Mesendoderm (in vitro differentiated cells): ENCODE data around the gene NCOA1.
"Not testable (repeated sequence)": the region's sequence is repeated elsewhere in the genome, so short reads cannot be mapped to it uniquely, and the experiment has no call there.

Experiments used
- DNase-seq: peaks from one replicate; pipeline ENCODE4 v3.0.0; 2013
- H2AK5ac ChIP-seq: 2 replicates; pipeline ENCODE4 v1.6.1; 2013; ENCODE audit warnings: low read length, inconsistent platforms
- H2BK120ac ChIP-seq: 2 replicates; pipeline ENCODE4 v1.6.1; 2013; ENCODE audit warnings: low read depth, mild to moderate bottlenecking, low read length, moderate library complexity, mixed read lengths
- H2BK15ac ChIP-seq: replicated peaks from 2 replicates; pipeline ENCODE4 v1.6.1; 2013; ENCODE audit warnings: low read depth, mild to moderate bottlenecking, moderate library complexity
- H2BK5ac ChIP-seq: 2 replicates; pipeline ENCODE4 v1.6.1; 2013; ENCODE audit warnings: low read length, inconsistent platforms
- H3K18ac ChIP-seq: 2 replicates; pipeline ENCODE4 v1.6.1; 2013; ENCODE audit warnings: mild to moderate bottlenecking, low read length, mixed read lengths
- H3K23ac ChIP-seq: one replicate; pipeline ENCODE4 v1.6.1; 2013; ENCODE audit warnings: low read length
- H3K27ac ChIP-seq: 2 replicates; pipeline ENCODE4 v1.5.1; 2013; ENCODE audit warnings: low read depth, mild to moderate bottlenecking, inconsistent platforms, low read length, moderate library complexity
- H3K27me3 ChIP-seq: 2 replicates; pipeline ENCODE4 v1.6.1; 2013; ENCODE audit warnings: low read length, control low read depth, mild to moderate bottlenecking, inconsistent platforms; ENCODE audit not compliant: insufficient read depth, poor library complexity
- H3K36me3 ChIP-seq: 2 replicates; pipeline ENCODE4 v1.6.1; 2013; ENCODE audit warnings: low read length, inconsistent platforms; ENCODE audit not compliant: control insufficient read depth, insufficient read depth
- H3K4ac ChIP-seq: one replicate; pipeline ENCODE4 v1.6.1; 2013; ENCODE audit warnings: low read depth, mild to moderate bottlenecking, low read length, moderate library complexity
- H3K4me1 ChIP-seq: 2 replicates; pipeline ENCODE4 v1.6.1; 2013; ENCODE audit warnings: low read depth, low read length, inconsistent platforms; ENCODE audit not compliant: control insufficient read depth
- H3K4me2 ChIP-seq: 2 replicates; pipeline ENCODE4 v1.6.1; 2013; ENCODE audit warnings: low read length
- H3K4me3 ChIP-seq: 2 replicates; pipeline ENCODE4 v1.5.1; 2013; ENCODE audit warnings: mild to moderate bottlenecking, low read length
- H3K56ac ChIP-seq: one replicate; pipeline ENCODE4 v1.6.1; 2013; ENCODE audit warnings: low read length
- H3K79me1 ChIP-seq: 2 replicates; pipeline ENCODE4 v1.6.1; 2013; ENCODE audit warnings: low read length, inconsistent platforms
- H3K79me2 ChIP-seq: 2 replicates; pipeline ENCODE4 v1.6.1; 2013; ENCODE audit warnings: mild to moderate bottlenecking, low read length; ENCODE audit not compliant: control insufficient read depth, insufficient read depth
- H3K9ac ChIP-seq: 2 replicates; pipeline ENCODE4 v1.6.1; 2013; ENCODE audit warnings: low read length, inconsistent platforms
- H4K5ac ChIP-seq: one replicate; pipeline ENCODE4 v1.6.1; 2013; ENCODE audit warnings: low read length
- H4K8ac ChIP-seq: one replicate; pipeline ENCODE4 v1.6.1; 2013; ENCODE audit warnings: low read depth, mild to moderate bottlenecking, control low read depth, low read length, moderate library complexity
- WGBS: extraction: QIAGEN DNeasy Blood & Tissue Kit; methylation state at CpG from one replicate; pipeline ENCODE4 v1.1.7; 2013; ENCODE audit warnings: low lambda C conversion rate, missing lambda C conversion rate; ENCODE audit not compliant: insufficient coverage; ENCODE audit errors: extremely low coverage; 5-methylcytosine and 5-hydroxymethylcytosine counted together

NCOA1 gene

DNA sequence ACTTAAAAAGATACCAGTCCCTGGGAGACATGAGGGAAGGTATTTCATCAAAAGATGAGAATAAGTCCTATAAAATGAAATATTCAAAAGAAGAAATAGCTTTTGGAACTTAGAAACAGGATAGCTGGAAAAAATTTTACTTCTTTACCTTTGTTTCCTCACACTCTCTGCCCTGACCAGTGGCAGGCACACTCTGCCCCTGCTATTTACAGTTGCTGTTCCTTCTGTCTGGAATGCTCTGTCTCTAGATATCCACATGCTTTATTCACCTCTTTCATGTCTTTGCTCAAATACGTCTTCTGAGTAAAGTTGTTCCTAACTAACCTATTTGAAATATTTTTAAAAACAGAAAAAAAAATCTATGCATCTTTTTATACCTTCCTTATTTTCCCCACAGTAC is 176.5 kb downstream of the NCOA1 start:
- Histone ChIP-seq H2BK120ac (no peak overlapping the region), H3K4me2 (no peak overlapping the region), H3K79me1 (no peaks in the 10 kb centered on the region), H3K27ac (no peak overlapping the region), H3K27me3 (no peaks in the 10 kb centered on the region), H2BK5ac (no peak overlapping the region), H3K18ac (no peak overlapping the region), H3K4ac (no peak overlapping the region), H2AK5ac (no peak overlapping the region), H3K23ac (no peak overlapping the region), H3K79me2 (no peaks in the 10 kb centered on the region), H4K5ac (no peak overlapping the region), H2BK15ac (no peak overlapping the region), H4K8ac (no peak overlapping the region), H3K56ac (no peak overlapping the region), H3K9ac (no peak overlapping the region), H3K4me3 (no peak overlapping the region), H3K4me1 (no peaks in the 10 kb centered on the region), H3K36me3 (no peaks in the 10 kb centered on the region)
- no CpG with 5 or more reads among the region's 1 CpG for WGBS
- no peak for DNase-seq

DNA sequence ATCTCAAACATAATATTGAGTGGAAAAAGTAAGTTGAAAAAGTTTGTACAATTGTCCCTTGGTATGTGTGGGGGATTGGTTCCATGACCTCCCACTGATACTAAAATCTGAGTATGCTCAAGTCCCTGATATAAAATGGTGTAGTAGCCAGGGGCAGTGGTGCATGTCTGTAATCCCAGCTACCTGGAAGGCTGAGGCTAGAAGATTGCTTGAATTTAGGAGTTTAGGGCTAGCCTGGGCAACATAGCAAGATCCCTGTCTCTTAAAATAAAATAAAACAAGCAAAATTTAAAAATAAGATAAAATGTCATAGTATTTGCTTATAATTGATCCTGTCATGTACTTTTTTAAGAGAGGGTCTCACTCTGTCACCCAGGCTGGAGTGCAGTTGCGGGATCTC is 180.2 kb downstream of the NCOA1 start:
- H2BK120ac ChIP-seq: no peak overlapping the region
- H3K36me3 ChIP-seq: no peaks in the 10 kb centered on the region
- no peak overlapping the region for H3K18ac ChIP-seq
- no CpG with 5 or more reads among the region's 1 CpG for WGBS
- no peak overlapping the region for H4K5ac ChIP-seq
- no peak overlapping the region for H3K4me3 ChIP-seq
- H3K23ac ChIP-seq: no peak overlapping the region
- no peak overlapping the region for H3K4ac ChIP-seq
- H2BK5ac ChIP-seq: no peak overlapping the region
- H2AK5ac ChIP-seq: no peak overlapping the region
- no peak overlapping the region for H3K56ac ChIP-seq
- H3K79me2 ChIP-seq: no peaks in the 10 kb centered on the region
- no peak for DNase-seq
- no peak overlapping the region for H3K9ac ChIP-seq
- no peak overlapping the region for H4K8ac ChIP-seq
- H3K79me1 ChIP-seq: no peaks in the 10 kb centered on the region
- H3K27me3 ChIP-seq: no peaks in the 10 kb centered on the region
- no peak overlapping the region for H3K27ac ChIP-seq
- no peak overlapping the region for H3K4me2 ChIP-seq
- H2BK15ac ChIP-seq: no peak overlapping the region
- no peaks in the 10 kb centered on the region for H3K4me1 ChIP-seq

DNA sequence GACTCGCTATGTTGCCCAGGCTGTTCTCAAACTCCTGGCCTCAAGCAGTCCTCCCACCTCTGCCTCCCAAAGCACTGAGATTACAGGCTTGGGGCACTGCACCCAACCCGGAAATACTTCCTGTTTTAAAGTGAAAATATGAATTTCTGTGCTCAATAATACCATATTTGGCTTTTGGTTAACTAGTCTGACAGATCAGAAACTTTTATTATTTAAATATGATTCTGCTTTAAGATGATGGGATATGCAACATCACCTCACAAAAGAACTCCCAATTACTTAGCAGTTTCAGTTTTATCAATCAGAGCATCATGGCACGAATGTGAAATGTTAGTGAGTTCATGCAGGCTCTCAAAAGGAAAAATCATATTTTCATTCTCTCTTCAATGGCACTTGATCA is 181.5 kb downstream of the NCOA1 start:
- Histone ChIP-seq H3K4me1 (no peaks in the 10 kb centered on the region), H3K36me3 (no peaks in the 10 kb centered on the region), H3K56ac (no peak overlapping the region), H3K27me3 (no peaks in the 10 kb centered on the region), H3K4me2 (no peak overlapping the region), H2AK5ac (no peak overlapping the region), H4K8ac (no peak overlapping the region), H2BK5ac (no peak overlapping the region), H2BK120ac (no peak overlapping the region), H3K23ac (no peak overlapping the region), H3K4ac (no peak overlapping the region), H4K5ac (no peak overlapping the region), H3K79me1 (no peaks in the 10 kb centered on the region), H3K79me2 (no peaks in the 10 kb centered on the region), H3K9ac (no peak overlapping the region), H3K18ac (no peak overlapping the region), H3K4me3 (no peak overlapping the region), H2BK15ac (no peak overlapping the region), H3K27ac (no peak overlapping the region)
- no peak for DNase-seq
- no CpG with 5 or more reads among the region's 3 CpGs for WGBS

DNA sequence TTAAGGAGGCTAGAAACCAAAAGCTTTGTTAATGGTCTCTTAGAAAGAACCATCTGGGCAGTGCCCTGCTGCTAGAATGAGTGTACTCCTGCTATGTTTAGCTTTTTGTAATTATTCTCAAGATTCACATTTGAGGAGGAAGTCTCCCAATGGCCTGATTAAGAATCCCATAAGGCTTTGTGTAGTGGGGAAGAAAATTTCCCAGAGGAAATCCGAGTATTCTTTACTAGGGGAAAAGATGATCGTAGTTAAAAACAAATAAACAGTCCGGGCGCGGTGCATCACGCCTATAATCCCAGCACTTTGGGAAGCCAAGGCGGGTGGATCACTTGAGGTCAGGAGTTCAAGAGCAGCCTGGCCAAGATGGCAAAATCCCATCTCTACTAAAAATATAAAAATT is 184.3 kb downstream of the NCOA1 start:
- WGBS: no CpG with 5 or more reads among the region's 7 CpGs
- no peak overlapping the region for H2BK5ac ChIP-seq
- no peak overlapping the region for H4K5ac ChIP-seq

DNA sequence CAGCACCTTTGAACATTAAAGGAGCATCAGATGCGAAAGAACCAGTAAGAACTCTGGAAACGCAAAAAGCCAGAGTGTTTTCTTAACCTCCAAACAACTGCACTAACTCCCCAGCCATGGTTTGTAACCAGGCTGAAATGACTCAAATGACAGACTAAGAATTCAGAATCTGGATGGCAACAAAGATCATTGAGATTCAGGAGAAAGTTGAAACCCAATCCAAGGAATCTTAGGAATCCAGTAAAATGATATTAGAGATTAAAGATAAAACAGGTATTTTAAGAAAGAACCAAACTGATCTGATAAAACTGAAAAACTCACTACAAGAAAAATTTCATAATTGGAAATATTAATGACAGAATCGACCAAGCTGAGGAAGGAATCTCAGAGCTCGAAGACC is 185.4 kb downstream of the NCOA1 start:
- no peak overlapping the region for H4K8ac ChIP-seq
- no peaks in the 10 kb centered on the region for H3K4me1 ChIP-seq
- H2BK120ac ChIP-seq: no peak overlapping the region
- no peak overlapping the region for H2BK15ac ChIP-seq
- H3K9ac ChIP-seq: no peak overlapping the region
- no peak overlapping the region for H4K5ac ChIP-seq
- no peak overlapping the region for H2AK5ac ChIP-seq
- H3K56ac ChIP-seq: no peak overlapping the region
- no peak overlapping the region for H3K4ac ChIP-seq
- no peak overlapping the region for H3K23ac ChIP-seq
- WGBS: no CpG with 5 or more reads among the region's 4 CpGs
- DNase-seq: no peak
- no peaks in the 10 kb centered on the region for H3K27me3 ChIP-seq
- H3K4me3 ChIP-seq: no peak overlapping the region
- no peak overlapping the region for H3K18ac ChIP-seq
- no peaks in the 10 kb centered on the region for H3K79me1 ChIP-seq
- no peaks in the 10 kb centered on the region for H3K79me2 ChIP-seq
- no peak overlapping the region for H3K27ac ChIP-seq
- no peak overlapping the region for H3K4me2 ChIP-seq
- no peak overlapping the region for H2BK5ac ChIP-seq
- no peaks in the 10 kb centered on the region for H3K36me3 ChIP-seq

More for the DNA sequence above, 184.3 kb downstream of the NCOA1 start:
- no peak overlapping the region for H3K4ac ChIP-seq
- H2AK5ac ChIP-seq: no peak overlapping the region
- H3K27ac ChIP-seq: no peak overlapping the region
- H3K18ac ChIP-seq: no peak overlapping the region
- H3K27me3 ChIP-seq: no peaks in the 10 kb centered on the region
- no peak overlapping the region for H3K4me2 ChIP-seq
- no peak overlapping the region for H2BK15ac ChIP-seq
- H2BK120ac ChIP-seq: no peak overlapping the region
- DNase-seq: no peak
- H3K23ac ChIP-seq: no peak overlapping the region
- H4K8ac ChIP-seq: no peak overlapping the region
- no peak overlapping the region for H3K9ac ChIP-seq
- no peaks in the 10 kb centered on the region for H3K79me2 ChIP-seq
- no peaks in the 10 kb centered on the region for H3K79me1 ChIP-seq
- no peak overlapping the region for H3K4me3 ChIP-seq
- H3K56ac ChIP-seq: no peak overlapping the region
- no peaks in the 10 kb centered on the region for H3K36me3 ChIP-seq
- H3K4me1 ChIP-seq: no peaks in the 10 kb centered on the region

DNA sequence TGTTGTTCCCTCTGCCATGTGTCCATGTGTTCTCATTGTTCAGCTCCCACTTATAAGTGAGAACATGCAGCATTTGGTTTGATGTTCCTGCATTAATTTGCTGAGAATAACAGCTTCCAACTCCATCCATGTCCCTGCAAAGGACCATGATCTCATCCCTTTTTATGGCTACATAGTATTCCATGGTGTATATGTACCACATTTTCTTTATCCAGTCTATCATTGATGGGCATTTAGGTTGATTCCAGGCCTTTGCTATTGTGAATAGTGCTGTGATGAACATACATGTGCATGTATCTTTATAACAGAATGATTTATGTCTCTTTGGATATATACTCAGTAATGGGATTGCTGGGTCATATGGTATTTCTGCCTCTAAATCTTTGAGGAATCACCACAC is 187.0 kb downstream of the NCOA1 start:
- H3K18ac ChIP-seq, H2BK15ac ChIP-seq, H3K79me2 ChIP-seq, DNase-seq, H3K27ac ChIP-seq, H3K4me3 ChIP-seq, H3K4me1 ChIP-seq, H2AK5ac ChIP-seq, H3K9ac ChIP-seq, H2BK120ac ChIP-seq, H3K23ac ChIP-seq, H4K8ac ChIP-seq, H3K27me3 ChIP-seq, H3K4ac ChIP-seq, H3K36me3 ChIP-seq, H2BK5ac ChIP-seq, H3K4me2 ChIP-seq, H3K56ac ChIP-seq, H3K79me1 ChIP-seq, H4K5ac ChIP-seq: not testable (repeated sequence)
